Activated naive CD8-positive, alpha-beta T cell treated with anti-CD3 and anti-CD28 coated beads for 36 hours (primary cell): Measurements from ENCODE around the gene TRIP13. TPM values are rescaled to one million over a fixed set of nuclear protein-coding genes. Genes with fewer than 3 reads are reported as not detected.
"Not testable (repeated sequence)": the region's sequence is repeated elsewhere in the genome, so short reads cannot be mapped to it uniquely, and the experiment has no call there.

Experiments
- DNase-seq: peaks from one replicate; pipeline ENCODE4 v3.0.0; 2021
- H3K27ac Mint-ChIP-seq: one replicate; pipeline ENCODE4 v1.8.0; 2022; ENCODE audit warnings: mild to moderate bottlenecking, moderate library complexity, mixed read lengths
- H3K27me3 Mint-ChIP-seq: one replicate; pipeline ENCODE4 v1.8.0; 2022; ENCODE audit warnings: mild to moderate bottlenecking, mixed read lengths
- H3K36me3 Mint-ChIP-seq: one replicate; pipeline ENCODE4 v1.8.0; 2021; ENCODE audit warnings: mild to moderate bottlenecking, mixed read lengths
- H3K4me1 Mint-ChIP-seq: one replicate; pipeline ENCODE4 v1.8.0; 2021; ENCODE audit warnings: mixed read lengths
- H3K4me3 Mint-ChIP-seq: one replicate; pipeline ENCODE4 v1.8.0; 2022; ENCODE audit warnings: mild to moderate bottlenecking, moderate library complexity, mixed read lengths
- H3K9me3 Mint-ChIP-seq: one replicate; pipeline ENCODE4 v1.8.0; 2022; ENCODE audit warnings: mixed read lengths
- total RNA-seq, 2 experiments: library from RNA; stranded (reverse); gene quantifications; one replicate each; pipeline ENCODE4 v1.2.3, GENCODE V29; 2021

The TRIP13 gene
- total RNA-seq, 2 experiments from 2014 or later, result 44.2 to 44.6 TPM

DNA sequence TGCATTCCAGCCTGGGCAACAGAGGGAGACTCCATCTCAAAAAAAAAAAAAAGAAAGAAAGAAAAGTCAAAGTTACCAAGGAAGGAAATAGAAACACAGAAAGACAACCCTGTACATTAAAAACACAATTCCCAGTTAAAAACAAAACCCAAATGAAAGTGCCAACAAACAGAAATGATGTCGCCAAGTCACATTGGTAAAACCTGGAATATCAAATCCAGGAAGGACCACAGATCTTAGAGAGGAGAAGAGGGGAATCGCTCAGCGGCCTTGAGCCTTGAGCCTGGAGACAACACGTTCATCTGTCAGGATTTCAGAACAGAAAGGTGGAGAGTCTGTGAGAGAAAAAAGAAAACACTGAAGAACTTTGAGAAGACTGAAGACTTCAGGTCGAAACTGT is 40.7 kb upstream of the TRIP13 start:
- Mint-ChIP-seq H3K4me3 (no peak overlapping the region), H3K9me3 (no peaks in the 10 kb centered on the region), H3K4me1 (no peaks in the 10 kb centered on the region), H3K27me3 (peaks cover 17% of the 10 kb centered on the region), H3K27ac (no peak overlapping the region), H3K36me3 (no peaks in the 10 kb centered on the region)
- no peak for DNase-seq

DNA sequence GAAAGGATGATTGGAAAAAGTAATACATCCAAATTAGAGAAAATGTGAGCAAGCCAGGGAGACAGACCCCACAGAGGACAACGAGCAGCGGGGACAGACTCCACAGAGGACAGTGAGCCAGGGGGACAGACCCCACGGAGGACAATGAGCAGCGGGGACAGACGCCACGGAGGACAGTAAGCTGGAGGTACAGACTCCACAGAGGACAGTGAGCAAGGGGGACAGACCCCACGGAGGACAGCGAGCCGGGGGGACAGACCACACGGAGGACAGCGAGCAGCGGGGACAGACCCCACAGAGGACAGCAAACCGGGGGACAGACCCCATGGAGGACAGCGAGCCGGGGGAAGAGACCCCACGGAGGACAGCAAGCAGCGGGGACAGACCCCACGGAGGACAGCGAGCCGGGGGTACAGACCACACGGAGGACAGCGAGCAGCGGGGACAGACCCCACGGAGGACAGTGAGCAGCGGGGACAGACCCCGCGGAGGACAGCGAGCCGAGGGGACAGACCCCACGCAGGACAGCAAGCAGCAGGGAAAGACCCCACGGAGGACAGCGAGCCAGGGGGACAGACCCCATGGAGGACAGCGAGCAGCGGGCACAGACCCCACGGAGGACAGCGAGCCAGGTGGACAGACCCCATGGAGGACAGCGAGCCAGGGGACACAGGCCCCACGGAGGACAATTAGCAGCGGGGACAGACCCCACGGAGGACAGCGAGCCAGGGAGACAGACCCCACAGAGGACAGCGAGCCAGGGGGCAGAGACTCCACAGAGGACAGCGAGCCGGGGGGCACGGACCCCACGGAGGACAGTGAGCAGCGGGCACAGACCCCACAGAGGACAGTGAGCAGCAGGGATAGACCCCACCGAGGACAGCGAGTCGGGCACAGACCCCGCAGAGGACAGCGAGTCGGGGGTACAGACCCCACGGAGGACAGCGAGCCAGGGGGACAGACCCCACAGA is 40.0 kb upstream of the TRIP13 start:
- Mint-ChIP-seq H3K27me3 (peaks cover 17% of the 10 kb centered on the region), H3K4me3 (no peak overlapping the region), H3K4me1 (no peaks in the 10 kb centered on the region), H3K9me3 (no peaks in the 10 kb centered on the region), H3K27ac (no peak overlapping the region), H3K36me3 (no peaks in the 10 kb centered on the region)
- no peak for DNase-seq

DNA sequence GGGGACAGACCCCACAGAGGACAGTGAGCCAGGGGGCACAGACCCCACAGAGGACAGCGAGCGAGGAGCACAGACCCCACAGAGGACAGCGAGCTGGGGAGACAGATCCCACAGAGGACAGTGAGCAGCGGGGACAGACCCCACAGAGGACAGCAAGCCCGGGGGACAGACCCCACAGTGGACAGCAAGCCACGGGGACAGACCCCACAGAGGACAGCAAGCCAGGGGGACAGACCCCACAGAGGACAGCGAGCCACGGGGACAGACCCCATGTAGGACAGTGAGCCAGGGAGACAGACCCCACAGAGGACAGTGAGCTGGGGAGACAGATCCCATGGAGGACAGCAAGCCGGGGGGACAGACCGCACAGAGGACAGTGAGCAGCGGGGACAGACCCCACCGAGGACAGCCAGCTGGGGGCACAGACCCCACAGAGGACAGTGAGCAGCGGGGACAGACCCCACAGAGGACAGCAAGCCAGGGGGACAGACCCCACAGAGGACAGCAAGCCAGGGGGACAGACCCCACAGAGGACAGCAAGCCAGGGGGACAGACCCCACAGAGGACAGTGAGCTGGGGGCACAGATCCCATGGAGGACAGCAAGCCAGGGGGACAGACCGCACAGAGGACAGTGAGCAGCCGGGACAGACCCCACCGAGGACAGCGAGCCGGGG is 39.1 kb upstream of the TRIP13 start:
- not testable (repeated sequence) for H3K4me1 Mint-ChIP-seq, H3K4me3 Mint-ChIP-seq, H3K36me3 Mint-ChIP-seq, DNase-seq, H3K9me3 Mint-ChIP-seq, H3K27ac Mint-ChIP-seq
- H3K27me3 Mint-ChIP-seq, result peaks cover 17% of the 10 kb centered on the region

DNA sequence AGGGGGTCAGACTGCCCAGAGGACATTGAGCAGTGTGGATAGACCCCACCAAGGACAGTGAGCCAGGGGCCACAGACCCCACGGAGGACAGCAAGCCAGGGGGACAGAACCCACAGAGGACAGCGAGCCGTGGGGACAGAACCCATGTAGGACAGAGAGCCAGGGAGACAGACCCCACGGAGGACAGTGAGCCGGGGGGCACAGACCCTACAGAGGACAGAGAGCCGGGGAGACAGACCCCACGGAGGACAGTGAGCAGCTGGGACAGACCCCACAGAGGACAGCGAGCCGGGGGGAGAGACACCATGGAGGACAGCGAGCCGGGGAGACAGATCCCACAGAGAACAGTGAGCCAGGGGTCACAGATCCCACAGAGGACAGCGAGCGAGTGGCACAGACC is 38.5 kb upstream of the TRIP13 start:
- Mint-ChIP-seq H3K4me3 (no peak overlapping the region), H3K9me3 (no peaks in the 10 kb centered on the region), H3K27ac (no peak overlapping the region), H3K36me3 (no peaks in the 10 kb centered on the region), H3K4me1 (no peaks in the 10 kb centered on the region), H3K27me3 (peaks cover 12% of the 10 kb centered on the region)
- DNase-seq, result no peak

DNA sequence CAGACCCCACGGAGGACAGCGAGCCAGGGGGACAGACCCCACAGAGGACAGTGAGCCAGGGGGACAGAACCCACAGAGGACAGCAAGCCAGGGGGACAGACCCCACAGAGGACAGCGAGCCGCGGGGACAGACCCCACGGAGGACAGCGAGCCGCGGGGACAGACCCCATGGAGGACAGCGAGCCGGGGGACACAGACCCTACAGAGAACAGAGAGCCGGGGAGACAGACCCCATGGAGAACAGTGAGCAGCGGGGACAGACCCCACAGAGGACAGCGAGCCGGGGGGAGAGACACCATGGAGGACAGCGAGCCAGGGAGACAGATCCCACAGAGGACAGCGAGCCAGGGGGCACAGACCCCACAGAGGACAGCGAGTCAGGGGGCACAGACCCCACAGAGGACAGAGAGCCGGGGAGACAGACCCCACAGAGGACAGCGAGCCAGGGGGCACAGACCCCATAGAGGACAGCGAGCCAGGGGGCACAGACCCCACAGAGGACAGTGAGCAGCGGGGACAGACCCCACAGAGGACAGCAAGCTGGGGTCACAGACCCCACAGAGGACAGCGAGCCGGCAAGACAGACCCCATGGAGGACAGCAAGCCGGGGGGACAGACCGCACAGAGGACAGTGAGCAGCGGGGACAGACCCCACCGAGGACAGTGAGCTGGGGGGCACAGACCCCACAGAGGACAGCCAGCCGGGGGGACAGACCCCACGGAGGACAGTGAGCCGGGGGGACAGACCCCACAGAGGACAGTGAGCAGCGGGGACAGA is 37.5 kb upstream of the TRIP13 start:
- H3K4me3 Mint-ChIP-seq, result no peak overlapping the region

DNA sequence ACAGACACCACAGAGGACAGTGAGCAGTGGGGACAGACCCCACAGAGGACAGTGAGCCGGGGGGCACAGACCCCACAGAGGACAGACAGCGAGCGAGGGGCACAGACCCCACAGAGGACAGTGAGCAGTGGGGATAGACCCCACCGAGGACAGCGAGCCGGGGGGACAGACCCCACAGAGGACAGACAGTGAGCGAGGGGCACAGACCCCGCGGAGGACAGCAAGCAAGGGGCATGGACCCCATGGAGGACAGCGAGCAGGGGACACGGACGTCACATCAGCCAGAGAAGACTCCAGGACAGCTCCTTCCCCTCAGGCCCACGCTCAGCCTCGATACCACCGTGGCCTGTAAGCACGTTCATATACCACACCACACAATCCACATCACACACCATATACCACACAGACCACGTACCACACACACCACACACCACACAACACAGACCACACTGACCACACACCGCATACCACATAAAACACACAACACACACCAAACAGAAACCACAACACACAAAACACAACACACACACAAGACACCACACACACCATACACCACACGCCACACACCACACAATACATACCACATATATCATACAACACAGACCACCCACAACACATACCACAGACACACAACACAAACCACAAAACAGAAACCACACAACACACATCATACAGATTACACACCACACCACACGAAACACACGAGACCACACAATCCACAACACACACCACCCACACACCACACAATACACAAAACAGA is 36.7 kb upstream of the TRIP13 start:
- Mint-ChIP-seq H3K27me3 (peaks cover 12% of the 10 kb centered on the region), H3K9me3 (no peaks in the 10 kb centered on the region), H3K4me1 (no peaks in the 10 kb centered on the region), H3K27ac (no peak overlapping the region), H3K36me3 (no peaks in the 10 kb centered on the region), H3K4me3 (no peak overlapping the region)
- DNase-seq, result no peak

More for the DNA sequence above, 37.5 kb upstream of the TRIP13 start:
- Mint-ChIP-seq H3K9me3 (no peaks in the 10 kb centered on the region), H3K4me1 (no peaks in the 10 kb centered on the region), H3K27ac (no peak overlapping the region), H3K36me3 (no peaks in the 10 kb centered on the region), H3K27me3 (peaks cover 12% of the 10 kb centered on the region)
- DNase-seq, result no peak

DNA sequence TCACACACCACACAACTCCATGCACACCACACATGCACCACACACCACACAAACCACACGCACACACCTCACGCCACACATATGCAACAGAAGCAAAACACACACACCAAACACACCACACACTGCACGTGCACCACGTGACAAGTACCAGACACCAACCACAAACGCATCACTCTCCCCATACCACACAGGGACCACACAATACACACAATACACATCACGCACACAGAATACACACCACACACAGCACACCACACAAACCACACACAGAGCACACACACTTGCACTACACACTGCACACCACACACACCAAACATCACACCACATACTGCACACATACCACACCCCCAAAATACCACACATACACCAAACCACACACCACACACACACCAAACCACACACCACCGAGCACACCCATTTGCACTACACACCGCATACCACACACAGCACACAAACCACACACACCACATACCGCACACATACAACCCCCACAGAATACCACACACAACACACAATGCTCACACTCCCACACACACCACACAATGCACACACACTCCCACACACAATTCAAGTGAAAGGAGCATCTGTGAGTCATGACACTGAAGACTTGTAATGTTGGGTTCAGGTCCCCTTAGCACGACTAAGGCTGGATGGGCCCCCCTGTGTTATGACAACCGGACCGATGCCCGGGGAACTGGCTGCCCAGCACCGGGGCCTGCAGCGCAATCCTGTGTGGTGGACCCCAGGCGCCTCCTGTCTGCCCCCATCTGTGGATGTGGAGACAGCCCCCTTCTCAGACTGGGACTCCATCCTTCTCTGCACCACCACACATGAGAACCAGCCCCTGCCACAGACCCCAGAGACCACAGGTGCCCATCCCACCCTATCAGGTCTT is 35.9 kb upstream of the TRIP13 start:
- H3K9me3 Mint-ChIP-seq, result no peaks in the 10 kb centered on the region
- H3K27ac Mint-ChIP-seq, result no peak overlapping the region
- H3K4me1 Mint-ChIP-seq, result no peaks in the 10 kb centered on the region
- H3K4me3 Mint-ChIP-seq, result no peak overlapping the region
- H3K27me3 Mint-ChIP-seq, result peaks cover 7% of the 10 kb centered on the region
- no peaks in the 10 kb centered on the region for H3K36me3 Mint-ChIP-seq
- no peak for DNase-seq

DNA sequence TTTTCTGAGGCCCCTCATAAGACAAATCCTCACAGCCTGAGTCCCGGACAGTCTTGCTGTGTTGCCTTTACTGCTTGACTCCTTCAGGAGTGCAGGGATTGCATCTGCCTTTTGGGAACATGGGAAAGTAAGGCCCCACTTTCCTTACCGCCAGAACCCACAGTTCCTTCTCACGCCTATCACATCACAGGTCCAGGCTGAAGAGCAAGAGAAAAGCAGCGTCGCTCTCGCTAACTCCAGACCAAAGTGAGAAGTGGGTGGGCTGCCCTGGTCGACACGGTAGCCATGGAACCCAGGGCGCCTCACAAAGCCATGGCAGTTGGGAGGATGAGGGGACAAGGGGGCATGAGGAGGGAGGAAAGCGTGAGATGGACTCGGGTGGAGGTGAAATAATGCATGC is 34.0 kb upstream of the TRIP13 start:
- no peak overlapping the region for H3K4me3 Mint-ChIP-seq
- no peaks in the 10 kb centered on the region for H3K4me1 Mint-ChIP-seq
- H3K9me3 Mint-ChIP-seq, result no peaks in the 10 kb centered on the region
- no peak overlapping the region for H3K27ac Mint-ChIP-seq
- H3K36me3 Mint-ChIP-seq, result peaks cover under 1% of the 10 kb centered on the region
- H3K27me3 Mint-ChIP-seq, result no peaks in the 10 kb centered on the region
- DNase-seq, result no peak

DNA sequence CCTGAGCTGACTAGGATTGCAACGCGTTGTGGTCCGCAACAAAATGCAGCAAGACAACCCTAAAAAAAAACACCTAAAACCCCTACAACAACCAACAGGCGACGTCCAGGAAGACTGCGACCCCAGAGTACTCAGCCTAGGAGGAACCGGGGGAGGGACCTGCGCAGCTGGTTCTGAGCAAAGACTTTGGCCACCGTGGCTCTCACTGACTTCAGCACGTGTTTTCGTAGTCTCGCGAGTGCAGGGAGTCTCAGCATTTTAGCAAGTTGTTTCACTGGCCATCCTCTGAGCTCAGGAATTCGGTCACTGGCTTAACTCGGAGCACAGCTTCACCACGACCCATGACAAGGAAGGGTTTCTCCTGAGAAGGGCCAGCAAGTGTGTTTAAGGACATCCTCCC is 33.3 kb upstream of the TRIP13 start:
- H3K27ac Mint-ChIP-seq, result no peak overlapping the region
- no peak overlapping the region for H3K4me3 Mint-ChIP-seq
- DNase-seq, result no peak
- H3K4me1 Mint-ChIP-seq, result no peaks in the 10 kb centered on the region
- no peaks in the 10 kb centered on the region for H3K9me3 Mint-ChIP-seq
- H3K27me3 Mint-ChIP-seq, result no peaks in the 10 kb centered on the region
- H3K36me3 Mint-ChIP-seq, result peaks cover 1% of the 10 kb centered on the region

DNA sequence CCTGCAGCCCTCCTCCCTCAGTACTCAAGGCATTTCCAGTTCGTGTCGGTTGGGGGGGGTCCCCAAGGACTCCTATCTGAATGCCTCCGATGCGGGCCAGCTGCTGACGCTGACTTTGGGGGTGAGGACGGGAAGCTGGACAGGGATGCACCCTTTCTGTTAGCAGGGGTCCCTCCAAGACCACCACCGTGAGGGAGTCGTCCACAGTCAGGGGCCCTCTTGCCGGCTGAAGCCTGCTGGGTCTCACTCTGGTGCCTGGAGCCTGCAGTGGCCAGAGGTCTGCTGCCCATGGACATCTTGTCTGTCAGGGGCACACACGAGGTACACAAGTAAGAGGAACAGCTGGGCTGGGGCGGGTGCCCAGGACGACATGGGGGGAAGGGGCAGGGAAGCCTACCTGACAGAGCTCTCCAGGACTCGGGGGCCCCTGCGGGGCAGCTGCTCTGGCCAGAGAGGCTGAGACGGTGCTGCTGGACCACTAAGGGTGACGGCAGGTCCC is 32.8 kb upstream of the TRIP13 start:
- Mint-ChIP-seq H3K27me3 (no peaks in the 10 kb centered on the region), H3K4me1 (no peaks in the 10 kb centered on the region)

DNA sequence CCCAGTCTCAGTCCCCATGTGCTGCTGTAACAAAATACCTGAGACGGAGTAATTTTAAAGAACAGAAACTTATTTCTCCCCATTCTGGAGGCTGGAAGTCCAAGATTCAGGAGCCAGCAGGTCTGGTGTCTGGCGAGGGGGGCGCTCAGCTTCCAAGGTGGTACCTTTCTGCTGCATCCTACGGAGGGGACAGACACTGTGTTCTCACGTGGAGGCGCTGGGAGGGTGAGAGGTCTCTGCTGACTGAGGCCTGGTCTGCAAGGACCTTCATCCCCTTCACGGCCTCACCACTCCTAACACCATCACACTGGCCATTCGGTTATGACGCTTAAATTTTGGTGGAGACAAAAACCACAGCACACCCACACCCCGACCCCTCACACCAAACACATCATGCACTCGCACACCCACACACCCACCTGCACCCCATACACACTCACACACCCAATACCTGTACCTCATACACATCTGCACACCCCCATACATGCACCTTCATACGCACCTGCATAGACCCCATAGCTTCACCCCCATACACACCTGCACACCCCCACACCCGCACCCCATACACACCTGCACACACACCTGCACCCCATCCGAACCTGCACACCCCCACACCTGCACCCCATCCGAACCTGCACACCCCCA is 32.1 kb upstream of the TRIP13 start:
- Mint-ChIP-seq H3K4me3 (no peak overlapping the region), H3K36me3 (peaks cover 1% of the 10 kb centered on the region), H3K27me3 (no peaks in the 10 kb centered on the region), H3K4me1 (no peaks in the 10 kb centered on the region), H3K9me3 (no peaks in the 10 kb centered on the region), H3K27ac (no peak overlapping the region)
- DNase-seq, result no peak

More for the DNA sequence above, 32.8 kb upstream of the TRIP13 start:
- no peaks in the 10 kb centered on the region for H3K9me3 Mint-ChIP-seq
- peaks cover 1% of the 10 kb centered on the region for H3K36me3 Mint-ChIP-seq
- no peak overlapping the region for H3K27ac Mint-ChIP-seq
- DNase-seq, result no peak
- H3K4me3 Mint-ChIP-seq, result no peak overlapping the region

DNA sequence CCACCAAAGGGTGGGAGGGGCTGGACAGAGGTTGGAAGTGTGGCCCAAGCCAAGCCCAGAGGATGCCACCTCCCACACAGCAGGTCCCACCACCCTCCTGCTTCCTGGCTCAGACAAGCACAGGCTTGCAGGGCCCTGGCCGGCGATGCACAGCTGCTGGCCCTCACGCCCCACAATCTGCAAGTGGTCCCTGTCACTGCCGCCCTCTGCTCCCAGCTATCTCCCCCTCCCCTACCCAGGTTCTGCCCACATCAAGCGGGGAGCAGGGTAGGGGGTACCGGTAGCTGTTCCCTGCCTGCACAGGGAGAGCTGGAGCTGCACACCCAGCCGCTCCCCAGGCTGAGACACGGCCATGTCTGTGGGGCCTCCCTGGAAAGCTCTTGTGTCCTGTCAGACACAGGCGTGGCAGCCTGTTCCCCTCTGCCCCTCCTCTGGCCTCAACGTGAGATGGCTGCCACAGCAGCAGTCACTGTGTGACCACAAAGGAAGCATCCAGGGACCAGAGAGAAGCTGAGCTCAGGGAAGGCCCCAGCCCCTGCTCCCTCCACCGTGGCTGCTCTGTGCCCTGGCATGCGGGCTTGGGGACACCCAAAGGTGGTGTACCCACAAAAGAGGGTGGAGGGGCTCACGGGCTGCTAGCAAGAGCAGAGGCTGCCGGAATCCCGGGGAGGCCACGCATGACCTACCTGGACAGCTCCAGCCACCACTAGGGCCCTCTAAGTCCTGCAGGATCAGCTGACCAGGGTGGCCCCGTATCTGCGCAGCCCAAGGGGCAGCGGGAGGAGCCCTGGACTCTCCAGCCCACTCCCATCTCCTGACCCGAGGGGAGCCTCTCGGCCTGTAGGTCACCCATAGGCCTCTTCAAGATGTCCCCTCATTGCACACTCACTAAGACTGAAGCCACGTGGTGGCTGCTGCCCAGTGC is 31.0 kb upstream of the TRIP13 start:
- Mint-ChIP-seq H3K27me3 (no peaks in the 10 kb centered on the region), H3K9me3 (no peaks in the 10 kb centered on the region), H3K36me3 (peaks cover 7% of the 10 kb centered on the region), H3K27ac (no peak overlapping the region), H3K4me1 (no peaks in the 10 kb centered on the region), H3K4me3 (no peak overlapping the region)
- no peak for DNase-seq
